ENCODE measurements around the gene RAB27B.

RAB27B gene

GRCh38 chr18:54926593-54927325 is 98.5 kb downstream of the RAB27B start:
- H3K9me3 ChIP-seq (ENCODE audit: severe bottlenecking), result no peaks in the 10 kb centered on the region
- no peak for TF ChIP-seq CTCF (IDR thresholded peaks at IDR 0.05; ENCODE audit: low read depth, low read length)
- H3K27ac ChIP-seq, result no peak overlapping the region
- H3K36me3 ChIP-seq, result no peaks in the 10 kb centered on the region
- H3K4me3 ChIP-seq (ENCODE audit: low read depth, low read length), result no peak overlapping the region
- peaks cover 94% of the 10 kb centered on the region for H3K27me3 ChIP-seq (ENCODE audit: insufficient read depth, low read depth, severe bottlenecking)
- no peak for DNase-seq

GRCh38 chr18:54928236-54928635 is 100.0 kb downstream of the RAB27B start:
- no peak for TF ChIP-seq CTCF (IDR thresholded peaks at IDR 0.05; ENCODE audit: low read depth, low read length)
- no peaks in the 10 kb centered on the region for H3K9me3 ChIP-seq (ENCODE audit: severe bottlenecking)
- H3K36me3 ChIP-seq, result no peaks in the 10 kb centered on the region
- no peak overlapping the region for H3K4me3 ChIP-seq (ENCODE audit: low read depth, low read length)
- no peak overlapping the region for H3K27ac ChIP-seq
- H3K27me3 ChIP-seq (ENCODE audit: insufficient read depth, low read depth, severe bottlenecking), result peaks cover 93% of the 10 kb centered on the region
- no peak for DNase-seq

GRCh38 chr18:54931152-54931551 is 102.9 kb downstream of the RAB27B start:
- H3K9me3 ChIP-seq (ENCODE audit: severe bottlenecking), result no peaks in the 10 kb centered on the region
- no peak for DNase-seq
- TF ChIP-seq CTCF (IDR thresholded peaks at IDR 0.05; ENCODE audit: low read depth, low read length), result no peak
- H3K27me3 ChIP-seq (ENCODE audit: insufficient read depth, low read depth, severe bottlenecking), result peaks cover 85% of the 10 kb centered on the region
- no peaks in the 10 kb centered on the region for H3K36me3 ChIP-seq
- no peak overlapping the region for H3K27ac ChIP-seq
- H3K4me3 ChIP-seq (ENCODE audit: low read depth, low read length), result no peak overlapping the region

GRCh38 chr18:54932472-54932871 is 104.2 kb downstream of the RAB27B start:
- Histone ChIP-seq H3K27ac (no peak overlapping the region), H3K36me3 (no peaks in the 10 kb centered on the region), H3K27me3 (ENCODE audit: insufficient read depth, low read depth, severe bottlenecking) (peaks cover 85% of the 10 kb centered on the region), H3K4me3 (ENCODE audit: low read depth, low read length) (no peak overlapping the region), H3K9me3 (ENCODE audit: severe bottlenecking) (no peaks in the 10 kb centered on the region)
- TF ChIP-seq CTCF (IDR thresholded peaks at IDR 0.05; ENCODE audit: low read depth, low read length), result no peak
- DNase-seq, result no peak

GRCh38 chr18:54938506-54938905 is 110.2 kb downstream of the RAB27B start:
- no peak for TF ChIP-seq CTCF (IDR thresholded peaks at IDR 0.05; ENCODE audit: low read depth, low read length)

More at GRCh38 chr18:54938506-54938905, 110.2 kb downstream of the RAB27B start:
- Histone ChIP-seq H3K27ac (no peak overlapping the region), H3K4me3 (ENCODE audit: low read depth, low read length) (no peak overlapping the region), H3K27me3 (ENCODE audit: insufficient read depth, low read depth, severe bottlenecking) (peaks cover 75% of the 10 kb centered on the region), H3K9me3 (ENCODE audit: severe bottlenecking) (no peaks in the 10 kb centered on the region), H3K36me3 (no peaks in the 10 kb centered on the region)
- DNase-seq, result no peak

Data from WERI-Rb-1 (cell line).